Neural progenitor cell (in vitro differentiated cells): Measurements from ENCODE around the gene SPINT3.

Source experiments
- EZH2 ChIP-seq: fragments of 200-600 bp; sonication (generic); IDR thresholded peaks from 2 replicates; pipeline ENCODE4 v1.6.1; 2017; ENCODE audit warnings: antibody characterized with exemption, mild to moderate bottlenecking, moderate library complexity
- TF ChIP-seq, protein P1 (sequence below): fragments of 200-600 bp; sonication (generic); IDR thresholded peaks from 2 replicates; pipeline ENCODE4 v1.5.1; 2017; ENCODE audit warnings: antibody characterized with exemption, mild to moderate bottlenecking

DNA sequence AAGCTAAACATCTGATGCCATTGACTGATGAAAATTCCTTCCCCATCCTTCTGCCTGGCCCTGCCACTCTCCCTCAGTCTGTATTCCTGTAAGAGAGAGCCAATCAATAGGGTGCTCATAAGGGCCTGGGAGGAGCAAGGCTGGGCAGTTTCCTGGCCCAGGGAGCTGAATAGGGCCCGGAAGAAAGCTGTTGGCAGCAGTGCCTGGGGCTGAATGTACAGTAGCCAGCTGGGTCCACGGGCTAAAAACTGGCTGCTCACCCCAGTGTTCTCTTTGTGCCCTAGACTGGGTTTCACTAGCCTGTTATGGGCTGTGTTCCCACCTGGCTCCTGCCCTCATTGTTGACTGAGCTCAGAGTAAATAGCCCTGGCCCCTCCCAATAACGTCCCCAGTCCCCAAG lies 47.6 kb downstream of the SPINT3 start:
- TF ChIP-seq, protein P1, sequence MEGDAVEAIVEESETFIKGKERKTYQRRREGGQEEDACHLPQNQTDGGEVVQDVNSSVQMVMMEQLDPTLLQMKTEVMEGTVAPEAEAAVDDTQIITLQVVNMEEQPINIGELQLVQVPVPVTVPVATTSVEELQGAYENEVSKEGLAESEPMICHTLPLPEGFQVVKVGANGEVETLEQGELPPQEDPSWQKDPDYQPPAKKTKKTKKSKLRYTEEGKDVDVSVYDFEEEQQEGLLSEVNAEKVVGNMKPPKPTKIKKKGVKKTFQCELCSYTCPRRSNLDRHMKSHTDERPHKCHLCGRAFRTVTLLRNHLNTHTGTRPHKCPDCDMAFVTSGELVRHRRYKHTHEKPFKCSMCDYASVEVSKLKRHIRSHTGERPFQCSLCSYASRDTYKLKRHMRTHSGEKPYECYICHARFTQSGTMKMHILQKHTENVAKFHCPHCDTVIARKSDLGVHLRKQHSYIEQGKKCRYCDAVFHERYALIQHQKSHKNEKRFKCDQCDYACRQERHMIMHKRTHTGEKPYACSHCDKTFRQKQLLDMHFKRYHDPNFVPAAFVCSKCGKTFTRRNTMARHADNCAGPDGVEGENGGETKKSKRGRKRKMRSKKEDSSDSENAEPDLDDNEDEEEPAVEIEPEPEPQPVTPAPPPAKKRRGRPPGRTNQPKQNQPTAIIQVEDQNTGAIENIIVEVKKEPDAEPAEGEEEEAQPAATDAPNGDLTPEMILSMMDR: no peak
- no peak for TF ChIP-seq EZH2
